GM18508 (cell line): ENCODE results near the gene RUFY1.
"Not testable (repeated sequence)": the region's sequence is repeated elsewhere in the genome, so short reads cannot be mapped to it uniquely, and the experiment has no call there.

ENCODE experiments used
- ATAC-seq: cut with Tn5 transposase; IDR thresholded peaks from one replicate; pipeline ENCODE4 v1.9.1; 2021; ENCODE audit warnings: moderate number of reproducible peaks; ENCODE audit not compliant: insufficient read depth, unreplicated experiment

RUFY1 gene

GRCh38 chr5:179620293-179620692 is 69.9 kb downstream of the RUFY1 start:
- ATAC-seq: no peak

GRCh38 chr5:179620703-179621350 is 70.5 kb downstream of the RUFY1 start:
- no peak for ATAC-seq

GRCh38 chr5:179621551-179622214 is 71.3 kb downstream of the RUFY1 start:
- ATAC-seq: no peak

GRCh38 chr5:179623003-179623905 is 72.9 kb downstream of the RUFY1 start, which contains the start of gene HNRNPH1:
Gene HNRNPH1 (minus strand): TSS chr5:179623671. CDS start chr5:179623133, 538 bp downstream.
- ATAC-seq: peak; percentile 46

GRCh38 chr5:179623906-179624741 is 73.8 kb downstream of the RUFY1 start:
- ATAC-seq: no peak

- ATAC-seq: no peak
Measured at GRCh38 chr5:179624841-179625271, 74.5 kb downstream of the RUFY1 start.

- ATAC-seq: peak; percentile 10
Measured at GRCh38 chr5:179633501-179634369, 83.4 kb downstream of the RUFY1 start.

- ATAC-seq: peak; percentile 49
Measured at GRCh38 chr5:179634370-179635172, 84.2 kb downstream of the RUFY1 start.

- ATAC-seq: not testable (repeated sequence)
Measured at GRCh38 chr5:179639296-179639695, 88.9 kb downstream of the RUFY1 start.

- not testable (repeated sequence) for ATAC-seq
Measured at GRCh38 chr5:179641745-179642144, 91.4 kb downstream of the RUFY1 start.

GRCh38 chr5:179642626-179643025 is 92.3 kb downstream of the RUFY1 start:
- not testable (repeated sequence) for ATAC-seq

GRCh38 chr5:179643141-179643920 is 93.0 kb downstream of the RUFY1 start:
- ATAC-seq: not testable (repeated sequence)

- not testable (repeated sequence) for ATAC-seq
Measured at GRCh38 chr5:179644766-179645165, 94.4 kb downstream of the RUFY1 start.

GRCh38 chr5:179648410-179648809 is 98.1 kb downstream of the RUFY1 start:
- no peak for ATAC-seq

GRCh38 chr5:179649166-179649703 is 98.9 kb downstream of the RUFY1 start:
- ATAC-seq: not testable (repeated sequence)

- ATAC-seq: not testable (repeated sequence)
Measured at GRCh38 chr5:179650245-179650644, 99.9 kb downstream of the RUFY1 start.

- not testable (repeated sequence) for ATAC-seq
Measured at GRCh38 chr5:179653135-179653534, 102.8 kb downstream of the RUFY1 start.
